Aorta (tissue), 5 donors: ENCODE measurements around the gene DYRK1B. TPM values are rescaled to one million over a fixed set of nuclear protein-coding genes. Genes with fewer than 3 reads are reported as not detected.

Experiments
- ATAC-seq: fragments of 200-7000 bp; cut with Tn5 transposase; one replicate; pipeline ENCODE4 v1.9.1; 2022; ENCODE audit warnings: moderate library complexity; ENCODE audit not compliant: low FRiP score
- DNase-seq, 2 donors: peaks; one replicate each; pipeline ENCODE4 v3.0.0-alpha.2; 2020
- H3K27ac ChIP-seq, 2 donors: one replicate each; pipeline ENCODE4 v1.5.1; 2013; ENCODE audit warnings: low read length in 2 of 2, mild to moderate bottlenecking in 2 of 2, moderate library complexity in 2 of 2, control low read depth in 1 of 2, inconsistent platforms in 1 of 2, low read depth in 1 of 2
- H3K27me3 ChIP-seq, 2 donors: one replicate each; pipeline ENCODE4 v1.6.1; 2013; ENCODE audit warnings: control low read depth in 1 of 2, low read length in 1 of 2, mild to moderate bottlenecking in 1 of 2, moderate library complexity in 1 of 2; ENCODE audit not compliant: insufficient read depth in 2 of 2, control insufficient read depth in 1 of 2
- H3K36me3 ChIP-seq, 2 donors: one replicate each; pipeline ENCODE4 v1.6.1; 2013; ENCODE audit warnings: control low read depth in 1 of 2, low read length in 1 of 2, mild to moderate bottlenecking in 1 of 2; ENCODE audit not compliant: insufficient read depth in 2 of 2, control insufficient read depth in 1 of 2
- H3K4me1 ChIP-seq, 2 donors: one replicate each; pipeline ENCODE4 v1.6.1; 2013; ENCODE audit warnings: low read length in 2 of 2, control low read depth in 1 of 2, mild to moderate bottlenecking in 1 of 2, moderate library complexity in 1 of 2; ENCODE audit not compliant: insufficient read depth in 2 of 2, control insufficient read depth in 1 of 2
- H3K4me3 ChIP-seq, 2 donors: one replicate each; pipeline ENCODE4 v1.5.1; 2013; ENCODE audit warnings: low read length in 2 of 2, control low read depth in 1 of 2, mild to moderate bottlenecking in 1 of 2
- H3K9me3 ChIP-seq: one replicate; pipeline ENCODE4 v1.6.1; 2013; ENCODE audit warnings: mild to moderate bottlenecking, low read length; ENCODE audit not compliant: control insufficient read depth
- WGBS, 2 donors: extraction: QIAGEN DNeasy Blood & Tissue Kit; methylation state at CpG; one replicate each; pipeline ENCODE4 v1.1.7; 2013; 5-methylcytosine and 5-hydroxymethylcytosine counted together
- intact Hi-C, 2 donors: fragments of 100-400 bp; cut with DNase I; formaldehyde crosslinking; loops; one replicate each; pipeline versions ENCODE4 v1.14.2 to v1.15.0; 2022
- polyA plus RNA-seq, 2 donors: library from polyadenylated mRNA; stranded (reverse); fragments of 200-250 nt; gene quantifications; one replicate each; pipeline ENCODE4 v1.2.3, GENCODE V29; 2013
- total RNA-seq, 2 donors: library from RNA; stranded (reverse); fragmentation: NEBNext Ultra II Directional; extraction: Animal tissue kit (Norgen Biotek cat#: 25700); gene quantifications; one replicate each; pipeline ENCODE4 v1.2.1, GENCODE V29; 2021
- donor health status: healthy with polysubstance abuse.
- donor health status: Bipolar disorder and iron deficiency.
- donor health status: DM: no; HTN: no; CAD: no.
- donor health status: DM: no; HTN: no; CAD: no.
- donor health status: DM: yes; HTN: yes; CAD: no.

Gene DYRK1B
- total and polyA plus RNA-seq, 4 donors = 4.3 to 17.5 (median 10.6) TPM

- Histone ChIP-seq H3K9me3 (peaks cover 2% of the 10 kb centered on the region), H3K4me1 (no peaks in the 10 kb centered on the region), H3K36me3 (no peaks in the 10 kb centered on the region), H3K4me3 (no peak overlapping the region), H3K27ac (no peak overlapping the region), H3K27me3 (no peaks in the 10 kb centered on the region)
- no peak for DNase-seq
- intact Hi-C loops = no loop called here
- no peak for ATAC-seq
- 75% methylated on average over 5 of the region's 5 CpGs for WGBS, 2 donors
Measured at GRCh38 chr19:39807846-39808364, 26.1 kb downstream of the DYRK1B start.

GRCh38 chr19:39805104-39805503 lies 28.9 kb downstream of the DYRK1B start:
- Histone ChIP-seq H3K4me1 (no peaks in the 10 kb centered on the region), H3K27me3 (no peaks in the 10 kb centered on the region), H3K36me3 (no peaks in the 10 kb centered on the region), H3K4me3 (no peak overlapping the region), H3K27ac (no peak overlapping the region), H3K9me3 (peaks cover 2% of the 10 kb centered on the region)
- 43 to 44% methylated on average over 5 of the region's 5 CpGs for WGBS, 2 donors
- no peak for DNase-seq
- no peak for ATAC-seq
- intact Hi-C loops = no loop called here

GRCh38 chr19:39802958-39803357 lies 31.0 kb downstream of the DYRK1B start:
- Histone ChIP-seq H3K4me1 (no peaks in the 10 kb centered on the region), H3K27ac (no peak overlapping the region), H3K36me3 (no peaks in the 10 kb centered on the region), H3K27me3 (no peaks in the 10 kb centered on the region), H3K9me3 (no peaks in the 10 kb centered on the region), H3K4me3 (no peak overlapping the region)
- ATAC-seq (no peak), DNase-seq (no peak)
- WGBS, 2 donors = 19 to 25% methylated on average over 4 of the region's 4 CpGs
- intact Hi-C loops = no loop called here

GRCh38 chr19:39797083-39797482 lies 36.9 kb downstream of the DYRK1B start:
- intact Hi-C loops = no loop called here

GRCh38 chr19:39796000-39796498 lies 37.9 kb downstream of the DYRK1B start:
- H3K9me3 ChIP-seq = no peaks in the 10 kb centered on the region
- DNase-seq = no peak
- no peak for ATAC-seq
- H3K4me3 ChIP-seq = no peak overlapping the region
- intact Hi-C loops = no loop called here
- no peaks in the 10 kb centered on the region for H3K4me1 ChIP-seq
- no peak overlapping the region for H3K27ac ChIP-seq
- no peaks in the 10 kb centered on the region for H3K27me3 ChIP-seq
- no peaks in the 10 kb centered on the region for H3K36me3 ChIP-seq
- 19 to 26% methylated on average over 2 of the region's 2 CpGs for WGBS, 2 donors

More at GRCh38 chr19:39797083-39797482, 36.9 kb downstream of the DYRK1B start:
- WGBS, 2 donors = 46 to 47% methylated on average over 2 of the region's 2 CpGs
- DNase-seq (no peak), ATAC-seq (no peak)
- no peaks in the 10 kb centered on the region for H3K36me3 ChIP-seq
- no peak overlapping the region for H3K4me3 ChIP-seq
- H3K4me1 ChIP-seq = no peaks in the 10 kb centered on the region
- no peaks in the 10 kb centered on the region for H3K27me3 ChIP-seq
- no peak overlapping the region for H3K27ac ChIP-seq
- H3K9me3 ChIP-seq = no peaks in the 10 kb centered on the region

- no peak overlapping the region for H3K27ac ChIP-seq
- intact Hi-C loops = no loop called here
- H3K4me3 ChIP-seq = no peak overlapping the region
- no peaks in the 10 kb centered on the region for H3K27me3 ChIP-seq
- H3K4me1 ChIP-seq = no peaks in the 10 kb centered on the region
- no peaks in the 10 kb centered on the region for H3K9me3 ChIP-seq
- DNase-seq (no peak), ATAC-seq (no peak)
- no peaks in the 10 kb centered on the region for H3K36me3 ChIP-seq
- WGBS, 2 donors = 68 to 70% methylated on average over 5 of the region's 5 CpGs
Measured at GRCh38 chr19:39795001-39795400, 39.0 kb downstream of the DYRK1B start.

GRCh38 chr19:39792999-39793546 lies 40.9 kb downstream of the DYRK1B start:
- Histone ChIP-seq H3K27ac (no peak overlapping the region), H3K4me1 (no peaks in the 10 kb centered on the region), H3K27me3 (no peaks in the 10 kb centered on the region), H3K36me3 (no peaks in the 10 kb centered on the region), H3K9me3 (no peaks in the 10 kb centered on the region), H3K4me3 (peak overlapping the region; percentile 57 to 80)
- 0 to 1% methylated on average over 17 of the region's 17 CpGs for WGBS, 2 donors
- DNase-seq = peak; percentile 85 to 94
- ATAC-seq = peak; percentile 94
- intact Hi-C loops = loop anchor here (1.0 to 5.0 kb wide), 4 partner anchors 52 to 178 kb away; partner anchors contain the start of genes FBL (in 1 of the 2) and PSMC4 (in 1 of the 2)

- no peak overlapping the region for H3K4me3 ChIP-seq
- H3K9me3 ChIP-seq = peaks cover 5% of the 10 kb centered on the region
- no peak for DNase-seq
- no peaks in the 10 kb centered on the region for H3K27me3 ChIP-seq
- no peak overlapping the region for H3K27ac ChIP-seq
- intact Hi-C loops = no loop called here
- no peaks in the 10 kb centered on the region for H3K36me3 ChIP-seq
- no peaks in the 10 kb centered on the region for H3K4me1 ChIP-seq
- ATAC-seq = no peak
Measured at GRCh38 chr19:39788244-39788643, 45.7 kb downstream of the DYRK1B start.

- no peaks in the 10 kb centered on the region for H3K4me1 ChIP-seq
- H3K4me3 ChIP-seq = no peak overlapping the region
- no peaks in the 10 kb centered on the region for H3K36me3 ChIP-seq
- no peaks in the 10 kb centered on the region for H3K9me3 ChIP-seq
- no peak for DNase-seq
- ATAC-seq = no peak
- no peak overlapping the region for H3K27ac ChIP-seq
- intact Hi-C loops = no loop called here
- H3K27me3 ChIP-seq = peaks cover 0 to 2% of the 10 kb centered on the region in 2 donors
- WGBS, 2 donors = 81 to 84% methylated on average over 3 of the region's 3 CpGs
Measured at GRCh38 chr19:39780894-39781293, 53.1 kb downstream of the DYRK1B start.
